SHP77 treated with DMSO at 0.1 percent for 48 hours (cell line): ENCODE measurements around the gene KNL1.
"Not testable (repeated sequence)": the region's sequence is repeated elsewhere in the genome, so short reads cannot be mapped to it uniquely, and the experiment has no call there.

ENCODE experiments used
- DNase-seq: peaks from one replicate; lab custom pipeline; 2025; lab: John Stamatoyannopoulos, UW

Gene KNL1

DNA sequence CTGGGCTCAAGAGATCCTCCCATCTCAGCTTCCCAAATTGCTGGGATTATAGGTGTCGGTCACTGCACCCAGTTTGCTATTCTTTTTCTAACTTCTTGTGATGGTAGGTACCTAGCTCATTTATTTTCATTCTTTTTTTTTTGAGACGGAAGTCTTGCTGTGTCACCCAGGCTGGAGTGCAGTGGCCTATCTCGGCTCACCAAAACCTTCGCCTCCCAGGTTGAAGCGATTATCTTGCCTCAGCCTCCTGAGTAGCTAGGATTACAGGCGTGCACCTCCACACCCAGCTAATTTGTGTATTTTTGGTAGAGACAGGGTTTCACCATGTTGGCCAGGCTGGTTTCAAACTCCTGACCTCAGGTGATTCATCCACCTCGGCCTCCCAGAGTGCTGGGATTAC is 70.9 kb downstream of the KNL1 start:
- DNase-seq = no peak

DNA sequence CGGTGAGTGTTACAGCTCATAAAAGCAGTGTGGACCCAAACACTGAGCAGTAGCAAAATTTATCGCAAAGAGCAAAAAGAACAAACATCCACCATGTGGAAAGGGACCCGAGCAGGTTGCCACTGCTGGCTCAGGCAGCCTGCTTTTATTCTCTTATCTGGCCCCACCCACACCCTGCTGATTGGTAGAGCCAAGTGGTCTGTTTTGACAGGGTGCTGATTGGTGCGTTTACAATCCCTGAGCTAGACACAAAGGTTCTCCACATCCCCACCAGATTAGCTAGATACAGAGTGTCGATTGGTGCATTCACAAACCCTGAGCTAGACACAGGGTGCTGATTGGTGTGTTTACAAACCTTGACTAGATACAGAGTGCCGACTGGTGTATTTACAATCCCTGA is 82.2 kb downstream of the KNL1 start:
- DNase-seq = not testable (repeated sequence)

DNA sequence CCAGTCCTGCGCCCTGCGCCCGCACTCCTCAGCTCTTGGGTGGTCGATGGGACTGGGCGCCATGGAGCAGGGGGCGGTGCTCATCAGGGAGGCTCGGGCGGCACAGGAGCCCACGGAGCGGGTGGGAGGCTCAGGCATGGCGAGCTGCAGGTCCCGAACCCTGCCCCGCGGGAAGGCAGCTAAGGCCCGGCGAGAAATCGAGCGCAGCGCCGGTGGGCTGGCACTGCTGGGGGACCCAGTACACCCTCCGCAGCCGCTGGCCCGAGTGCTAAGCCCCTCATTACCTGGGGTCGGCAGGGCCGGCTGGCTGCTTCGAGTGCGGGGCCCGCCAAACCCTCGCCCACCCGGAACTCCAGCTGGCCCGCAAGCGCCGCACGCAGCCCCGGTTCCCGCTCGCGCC is 82.9 kb downstream of the KNL1 start:
- DNase-seq = not testable (repeated sequence)

DNA sequence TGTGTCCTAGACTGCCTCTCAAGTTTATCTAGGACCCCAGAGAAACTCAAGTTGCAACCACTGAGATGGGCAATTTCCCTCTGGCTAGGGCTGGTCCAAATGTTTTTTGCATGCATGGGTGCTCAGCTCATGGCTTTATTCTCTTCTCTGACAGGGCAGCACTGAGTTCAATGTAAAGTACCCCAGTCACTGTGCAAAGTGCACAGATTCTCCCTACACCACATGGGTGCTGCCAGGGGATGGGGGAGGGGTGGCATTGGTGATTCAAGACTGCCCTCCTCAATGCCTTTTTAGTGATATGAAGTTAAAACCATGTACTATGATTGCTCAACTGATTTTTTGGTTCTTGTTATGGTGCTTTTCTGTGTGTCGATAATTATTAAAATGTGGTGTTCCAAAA is 86.1 kb downstream of the KNL1 start:
- DNase-seq = no peak

DNA sequence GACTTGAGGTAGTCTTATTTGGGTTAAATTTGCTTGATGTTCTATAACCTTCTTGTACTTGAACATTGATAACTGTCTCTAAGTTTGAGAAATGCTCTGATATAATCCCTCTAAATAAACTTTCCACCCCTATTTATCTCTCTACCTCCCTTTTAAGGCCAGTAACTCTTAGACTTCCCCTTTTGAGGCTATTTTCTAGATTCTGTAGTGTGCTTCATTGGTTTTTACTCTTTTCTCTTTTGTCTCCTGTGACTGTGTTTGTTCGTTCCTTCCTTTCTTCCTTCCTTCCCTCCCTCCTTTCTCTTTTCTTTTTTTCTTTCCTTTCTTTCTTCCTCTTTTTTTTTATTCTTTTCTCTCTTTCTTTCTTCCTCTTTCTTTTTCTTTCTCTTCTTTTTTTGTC is 86.9 kb downstream of the KNL1 start:
- DNase-seq = not testable (repeated sequence)

DNA sequence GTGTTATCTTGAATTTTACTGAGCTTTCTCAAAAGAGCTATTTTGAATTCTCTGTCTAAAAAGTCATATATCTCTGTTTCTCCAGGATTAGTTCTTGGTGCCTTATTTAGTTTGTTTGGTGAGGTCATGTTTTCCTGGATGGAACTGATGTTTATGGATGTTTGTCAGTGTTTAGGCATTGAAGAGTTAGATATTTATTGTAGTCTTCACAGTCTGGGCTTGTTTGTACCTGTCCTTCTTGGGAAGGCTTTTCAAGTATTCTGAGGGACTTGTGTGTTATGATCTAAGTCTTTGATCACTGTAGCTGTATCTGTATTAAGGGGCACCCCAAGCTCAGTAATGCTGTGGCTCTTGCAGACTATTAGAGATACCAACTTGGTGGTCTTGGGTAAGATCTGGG is 90.3 kb downstream of the KNL1 start:
- no peak for DNase-seq

DNA sequence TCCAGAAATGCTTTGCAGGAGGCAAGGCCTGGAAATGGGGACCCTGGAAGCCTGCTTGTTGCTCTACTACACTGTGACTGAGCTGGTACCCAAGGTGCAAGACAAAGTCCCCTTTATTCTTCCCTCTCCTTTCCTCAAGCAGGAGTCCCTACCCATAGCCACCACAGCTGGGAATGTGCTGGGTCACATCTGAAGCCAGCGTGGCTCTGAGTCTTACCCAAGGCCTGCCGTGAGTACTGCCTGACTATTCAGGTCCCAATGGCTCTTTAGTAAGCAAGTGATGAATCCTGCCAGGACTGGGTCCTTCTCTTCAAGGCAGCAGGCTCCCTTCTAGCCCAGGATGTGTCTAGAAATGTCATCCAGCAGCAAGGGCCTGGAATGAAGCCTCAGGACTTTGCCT is 91.3 kb downstream of the KNL1 start:
- DNase-seq = no peak

DNA sequence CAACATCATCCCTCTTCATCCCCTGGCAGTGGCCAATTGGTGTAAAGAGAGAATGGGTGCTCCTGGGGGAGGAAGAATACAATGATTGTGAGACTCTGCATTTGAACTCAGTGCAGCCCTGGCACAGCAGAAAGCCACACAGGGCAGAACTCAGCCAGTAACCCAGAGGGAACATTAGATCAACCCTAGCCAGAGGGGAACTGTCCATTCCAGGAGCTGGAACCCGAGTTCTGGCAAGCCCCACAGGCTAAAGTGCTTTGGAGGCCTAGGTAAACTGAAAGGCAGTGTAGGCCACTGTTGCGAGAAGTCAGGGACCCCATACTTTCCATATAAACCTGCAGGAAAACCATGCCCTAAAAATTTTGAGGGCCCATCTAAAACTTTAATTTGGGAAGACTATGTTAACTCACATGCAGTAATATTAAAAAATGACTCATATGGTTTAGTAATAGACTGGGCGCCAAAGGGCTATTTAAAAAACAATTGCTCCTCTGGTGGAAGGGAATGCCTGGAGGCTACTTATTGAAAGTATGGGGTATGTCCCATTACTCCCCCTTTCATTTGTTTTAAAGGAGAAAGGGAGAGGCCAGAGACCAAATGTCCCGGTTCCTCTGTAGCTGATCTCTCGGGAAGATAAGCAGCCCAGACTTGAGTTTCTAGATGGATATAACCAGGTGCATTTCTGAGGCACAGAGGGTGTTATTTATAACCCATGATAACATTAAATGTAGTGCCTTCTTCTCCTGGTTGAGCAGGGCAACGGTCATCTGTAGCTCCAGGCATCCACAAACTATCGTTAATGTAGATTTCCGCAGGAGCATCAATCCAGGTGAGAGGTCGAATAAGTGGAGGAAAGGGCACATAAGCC is 95.1 kb downstream of the KNL1 start:
- no peak for DNase-seq

DNA sequence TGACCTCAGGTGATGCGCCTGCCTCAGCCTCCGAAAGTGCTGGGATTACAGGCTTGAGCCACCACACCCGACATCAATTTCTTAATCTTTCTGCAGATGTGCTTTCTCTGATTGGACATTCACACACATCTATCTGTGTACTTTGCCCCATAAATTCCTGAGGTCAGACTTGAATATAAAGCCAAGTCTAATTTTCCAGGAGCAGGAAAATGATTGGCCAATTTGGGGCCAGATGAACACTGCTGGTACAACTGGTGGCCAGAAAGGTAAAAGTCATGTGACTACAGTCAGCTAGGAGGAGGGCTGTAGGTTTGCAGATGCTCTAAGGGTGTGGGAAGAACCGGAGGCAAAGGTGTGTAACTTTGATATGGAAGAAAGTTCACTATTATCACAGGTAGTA is 97.7 kb downstream of the KNL1 start:
- no peak for DNase-seq

DNA sequence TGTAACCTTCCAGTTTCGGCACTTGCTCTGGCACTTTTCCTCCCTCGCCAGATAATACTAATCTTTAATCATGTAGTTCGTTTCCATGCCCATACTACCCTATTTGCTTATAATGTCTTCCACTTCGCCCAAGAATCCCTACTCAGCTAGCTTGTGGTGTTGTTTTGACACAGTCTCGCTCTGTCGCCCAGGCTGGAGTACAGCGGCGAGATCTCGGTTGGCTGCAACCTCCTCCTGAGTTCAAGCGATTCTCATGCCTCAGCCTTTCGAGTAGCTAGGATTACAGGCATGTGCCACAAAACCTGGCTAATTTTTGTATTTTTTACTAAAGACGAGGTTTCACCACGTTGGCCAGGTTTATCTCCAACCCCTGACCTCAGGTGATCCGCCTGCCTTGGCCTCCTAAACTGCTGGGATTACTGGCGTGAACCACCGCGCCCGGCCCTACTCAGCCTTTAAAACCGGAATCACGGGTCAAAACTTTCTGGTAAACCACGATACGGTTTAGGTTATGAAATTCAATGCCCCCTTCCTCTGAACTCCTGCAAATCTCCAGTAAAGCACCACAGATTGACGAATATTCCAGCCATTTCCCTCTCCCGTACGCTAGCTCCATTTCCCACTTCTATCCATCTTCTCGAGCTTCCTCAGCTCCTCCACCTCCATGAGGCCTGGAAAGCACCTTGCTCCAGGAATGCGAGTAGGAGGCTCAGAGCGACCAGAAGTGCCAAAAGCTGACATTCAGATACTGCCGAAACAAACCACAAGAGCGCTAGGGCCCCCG is 100.0 kb downstream of the KNL1 start:
- DNase-seq = no peak

DNA sequence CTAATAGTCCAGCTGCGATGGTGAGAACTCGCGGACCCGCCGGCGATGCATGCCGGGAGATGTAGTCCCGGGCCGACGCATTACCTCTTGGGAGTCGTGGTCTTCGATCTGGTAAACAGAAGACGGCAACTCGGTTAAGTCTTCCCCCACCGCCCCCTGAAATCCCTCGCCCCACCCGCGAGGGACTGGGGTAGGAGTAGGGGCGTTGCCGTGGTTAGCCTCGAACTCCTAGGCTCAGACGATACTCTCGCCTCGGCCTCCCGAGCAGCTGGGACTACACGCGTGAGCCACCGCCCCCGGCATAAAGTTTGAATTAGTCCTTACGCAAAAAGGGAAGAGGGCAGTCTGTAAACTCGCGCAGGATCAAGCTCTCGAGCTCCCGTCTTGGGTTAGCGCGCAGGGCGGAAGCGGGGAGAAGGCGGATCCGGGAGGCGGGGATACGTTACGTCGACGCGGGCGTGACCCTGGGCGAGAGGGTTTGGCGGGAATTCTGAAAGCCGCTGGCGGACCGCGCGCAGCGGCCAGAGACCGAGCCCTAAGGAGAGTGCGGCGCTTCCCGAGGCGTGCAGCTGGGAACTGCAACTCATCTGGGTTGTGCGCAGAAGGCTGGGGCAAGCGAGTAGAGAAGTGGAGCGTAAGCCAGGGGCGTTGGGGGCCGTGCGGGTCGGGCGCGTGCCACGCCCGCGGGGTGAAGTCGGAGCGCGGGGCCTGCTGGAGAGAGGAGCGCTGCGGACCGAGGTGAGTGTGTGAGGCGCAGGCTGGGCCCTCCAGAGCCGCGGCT is 100.8 kb downstream of the KNL1 start, which contains the start of gene RAD51:
Gene RAD51 (plus strand): TSS at position 487 of the 781 bp plus-strand sequence. CDS start 3,585 bp downstream, outside the sequence.
- DNase-seq = peak; percentile 71

DNA sequence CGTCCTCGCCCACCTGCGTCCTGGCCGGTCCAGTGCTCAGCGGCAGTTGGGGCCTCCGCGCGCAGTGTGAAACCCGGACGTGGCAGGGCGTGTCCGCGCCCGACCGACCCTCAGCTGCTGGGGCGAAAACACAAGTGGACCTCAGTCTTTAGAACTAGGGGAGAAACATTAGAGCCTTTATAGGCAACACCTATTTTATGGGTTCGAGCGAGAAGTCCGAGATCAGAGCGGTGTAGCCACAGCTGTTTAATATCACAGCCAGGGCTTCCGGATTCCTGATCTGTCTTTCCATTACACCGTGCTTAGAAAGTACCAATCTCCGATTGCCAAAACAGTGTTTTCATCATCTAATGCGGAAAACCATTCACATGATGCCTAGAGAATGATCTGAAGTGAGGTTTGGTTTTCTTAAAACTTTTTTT is 101.4 kb downstream of the KNL1 start:
- DNase-seq = no peak

DNA sequence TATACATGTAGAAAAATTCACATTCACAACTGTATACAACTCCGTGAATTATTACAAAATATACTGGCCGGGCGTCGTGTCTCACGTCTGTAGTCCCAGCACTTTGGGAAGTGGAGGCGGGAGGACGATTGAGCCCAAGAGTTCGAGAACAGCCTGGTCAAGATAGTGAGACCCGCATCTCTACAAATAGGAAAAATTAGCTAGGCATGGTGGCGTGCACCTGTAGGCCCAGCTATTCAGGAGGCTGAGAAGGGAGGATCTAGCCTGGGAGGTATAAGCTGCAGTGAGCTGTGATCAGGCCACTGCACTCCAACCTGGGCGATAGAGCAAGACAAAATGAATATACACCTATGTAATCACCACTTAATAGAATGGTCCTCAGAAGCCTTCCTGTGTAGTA is 102.2 kb downstream of the KNL1 start:
- DNase-seq = no peak

DNA sequence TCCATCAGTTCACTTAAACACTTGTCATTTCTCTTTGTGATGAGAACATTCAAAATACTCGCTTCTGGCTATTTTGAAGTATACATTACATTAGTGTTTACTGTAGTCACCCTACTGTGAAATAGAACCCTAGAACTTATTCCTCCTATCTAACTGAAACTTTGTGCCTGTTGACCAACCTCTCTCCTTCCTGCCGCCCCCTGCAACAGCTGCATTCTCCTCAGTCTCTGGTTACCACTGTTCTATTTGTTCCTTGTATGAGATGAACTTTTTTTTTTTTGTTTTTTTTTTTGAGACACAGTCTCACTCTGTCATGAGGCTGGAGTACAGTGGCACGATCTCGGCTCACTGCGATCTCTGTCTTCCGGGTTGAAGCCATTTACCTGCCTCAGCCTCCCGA is 103.9 kb downstream of the KNL1 start:
- no peak for DNase-seq

DNA sequence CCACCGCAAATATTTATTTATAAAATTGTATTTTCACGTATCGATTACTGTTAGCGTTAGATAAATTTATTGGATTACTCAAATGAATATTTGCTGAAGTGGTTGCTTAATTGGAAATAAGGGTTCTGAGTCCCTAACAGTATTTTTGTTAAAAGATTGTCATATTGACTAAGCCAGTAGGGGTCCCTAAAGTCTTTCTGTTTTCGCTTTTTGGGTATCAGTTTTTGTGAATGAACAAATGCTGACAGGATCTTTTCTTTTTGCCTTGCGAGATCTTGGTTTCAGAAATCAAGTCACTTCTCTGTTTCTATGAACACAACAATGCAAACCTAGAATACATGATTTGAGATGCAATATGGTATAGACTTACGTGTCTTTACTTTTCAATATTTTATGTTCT is 108.0 kb downstream of the KNL1 start:
- no peak for DNase-seq

DNA sequence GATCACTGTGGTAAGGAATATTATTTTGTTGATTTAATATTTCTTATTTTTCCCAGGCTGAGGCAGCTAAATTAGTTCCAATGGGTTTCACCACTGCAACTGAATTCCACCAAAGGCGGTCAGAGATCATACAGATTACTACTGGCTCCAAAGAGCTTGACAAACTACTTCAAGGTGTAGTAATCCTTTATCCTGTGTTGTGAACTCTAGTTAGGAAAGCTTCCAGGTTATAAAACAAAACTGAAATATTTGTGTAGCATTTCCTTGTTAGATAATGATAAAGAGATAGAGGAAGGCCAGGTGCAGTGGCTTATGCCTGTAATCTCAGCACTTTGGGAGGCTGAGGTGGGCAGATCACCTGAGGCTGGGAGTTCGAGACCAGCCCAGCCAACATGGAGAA is 112.1 kb downstream of the KNL1 start:
- no peak for DNase-seq
